SKM-1 (cell line): ENCODE data around the gene ATP2A1.
"Not testable (repeated sequence)": the region's sequence is repeated elsewhere in the genome, so short reads cannot be mapped to it uniquely, and the experiment has no call there.

Experiments
- DNase-seq: peaks from one replicate; lab custom pipeline; 2025; ENCODE audit not compliant: unreplicated experiment; lab: John Stamatoyannopoulos, UW

ATP2A1 gene

DNA sequence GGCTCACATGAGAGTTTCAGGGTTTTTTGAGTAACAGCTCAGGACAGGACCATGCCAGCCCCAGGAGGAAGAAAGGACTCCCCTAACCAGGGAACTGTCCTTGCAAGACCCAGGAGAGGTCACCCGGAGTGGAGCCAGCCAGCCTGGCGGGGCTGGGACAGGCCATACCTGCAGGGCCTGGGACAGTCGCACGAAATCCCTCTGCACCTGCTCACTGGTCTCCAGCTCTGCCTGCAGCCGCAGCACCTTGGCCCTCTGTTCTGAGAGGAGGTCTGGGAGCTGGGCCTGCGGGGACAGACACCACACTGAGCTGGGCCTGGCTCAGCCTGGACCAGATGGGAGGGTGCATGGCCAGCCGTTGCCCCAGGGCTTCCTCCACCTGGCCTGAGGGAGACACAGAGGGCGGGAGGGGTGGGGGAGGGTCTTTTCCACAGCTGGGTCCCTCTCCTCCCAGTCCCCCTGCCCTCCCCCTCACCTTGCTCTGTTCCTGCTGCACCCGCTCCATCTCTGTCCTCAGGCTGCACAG is 27.0 kb downstream of the ATP2A1 start:
- DNase-seq, result no peak

DNA sequence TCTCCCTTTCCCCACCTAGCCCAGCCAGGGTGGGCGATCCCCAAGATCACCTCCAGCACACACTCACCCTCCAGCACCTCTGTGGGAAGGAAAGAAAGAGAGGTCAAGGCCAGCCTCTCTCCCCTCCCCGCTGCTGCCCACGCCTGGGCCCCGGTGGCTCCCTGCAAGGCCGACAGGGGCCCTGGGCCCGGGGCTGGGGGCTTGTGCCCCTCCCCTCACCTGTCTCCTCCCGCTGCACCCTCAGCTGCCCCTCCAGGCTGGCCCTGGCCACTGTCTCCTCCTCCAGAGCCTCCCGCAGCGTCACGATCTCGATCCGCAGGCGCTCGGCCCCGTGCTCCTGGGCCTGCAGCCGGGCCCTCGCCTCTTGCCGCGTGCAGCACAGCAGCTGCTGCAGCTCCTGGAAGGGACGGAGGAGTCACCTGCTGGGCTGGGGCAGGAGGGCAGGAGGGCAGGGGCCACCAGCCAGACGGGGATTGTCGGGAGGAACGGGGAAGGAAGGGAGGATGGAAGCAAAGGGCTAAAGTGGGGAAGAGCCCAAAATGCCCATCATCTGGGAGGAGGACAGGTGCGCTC is 27.6 kb downstream of the ATP2A1 start:
- no peak for DNase-seq

DNA sequence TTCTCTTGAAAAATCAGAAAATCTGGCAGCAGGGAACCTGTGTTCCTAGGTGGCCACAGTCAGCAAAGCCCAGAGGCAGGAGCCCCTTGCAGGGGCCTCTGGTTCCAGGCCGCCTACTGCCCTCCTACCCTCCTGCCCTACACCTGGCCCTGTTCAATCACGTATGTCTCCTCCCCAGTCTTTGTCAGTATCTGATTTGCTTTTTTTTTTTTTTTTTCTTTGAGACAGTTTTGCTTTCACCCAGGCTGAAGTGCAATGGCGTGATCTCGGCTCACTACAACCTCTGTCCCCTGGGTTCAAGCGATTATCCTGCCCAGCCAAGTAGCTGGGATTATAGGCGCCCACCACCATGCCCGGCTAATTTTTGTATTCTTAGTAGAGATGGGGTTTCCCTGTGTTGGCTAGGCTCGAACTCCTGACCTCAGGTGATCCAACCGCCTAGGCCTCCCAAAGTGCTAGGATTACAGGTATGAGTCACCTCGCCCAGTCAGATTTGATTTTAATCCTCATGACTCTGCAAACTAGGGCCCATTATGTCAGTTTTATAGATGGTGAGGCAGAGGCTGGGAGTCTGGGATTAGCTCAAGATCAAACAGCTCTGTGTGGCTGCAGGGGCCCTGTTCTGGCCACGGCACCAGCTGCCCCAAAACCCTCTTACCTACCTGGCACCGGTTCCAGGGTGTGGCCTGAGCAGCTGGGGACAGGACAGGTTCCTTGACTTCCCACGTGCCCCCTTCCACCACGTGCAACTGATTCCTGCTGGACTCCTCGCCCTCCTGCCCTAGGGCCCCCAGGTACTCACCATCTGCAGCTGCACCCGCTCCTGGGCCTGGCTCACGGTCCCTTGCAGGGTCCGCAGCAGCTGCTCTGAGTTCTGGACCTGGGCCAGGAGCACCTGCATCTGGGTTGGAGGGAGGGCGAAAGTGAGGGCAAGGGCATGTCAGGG is 32.1 kb downstream of the ATP2A1 start:
- no peak for DNase-seq

DNA sequence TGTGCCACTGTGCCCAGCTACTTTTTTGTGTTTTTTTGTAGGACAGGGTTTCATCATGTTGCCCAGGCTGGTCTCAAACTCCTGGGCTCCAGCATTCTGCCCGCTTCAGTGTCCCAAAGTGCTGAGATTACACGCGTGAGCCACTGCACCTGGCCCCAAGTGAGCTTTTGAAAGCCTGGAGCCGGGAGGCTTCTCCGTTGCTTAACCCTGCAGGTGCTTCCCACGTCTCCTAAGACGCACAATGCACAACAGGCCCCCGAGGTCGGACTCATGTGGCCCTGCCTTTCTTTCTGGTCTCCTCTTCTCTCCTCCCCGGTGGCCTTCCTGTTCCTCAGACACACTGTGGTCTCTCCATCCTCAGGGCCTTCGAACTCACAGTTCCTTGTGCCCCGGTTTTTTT is 34.3 kb downstream of the ATP2A1 start:
- DNase-seq, result no peak

DNA sequence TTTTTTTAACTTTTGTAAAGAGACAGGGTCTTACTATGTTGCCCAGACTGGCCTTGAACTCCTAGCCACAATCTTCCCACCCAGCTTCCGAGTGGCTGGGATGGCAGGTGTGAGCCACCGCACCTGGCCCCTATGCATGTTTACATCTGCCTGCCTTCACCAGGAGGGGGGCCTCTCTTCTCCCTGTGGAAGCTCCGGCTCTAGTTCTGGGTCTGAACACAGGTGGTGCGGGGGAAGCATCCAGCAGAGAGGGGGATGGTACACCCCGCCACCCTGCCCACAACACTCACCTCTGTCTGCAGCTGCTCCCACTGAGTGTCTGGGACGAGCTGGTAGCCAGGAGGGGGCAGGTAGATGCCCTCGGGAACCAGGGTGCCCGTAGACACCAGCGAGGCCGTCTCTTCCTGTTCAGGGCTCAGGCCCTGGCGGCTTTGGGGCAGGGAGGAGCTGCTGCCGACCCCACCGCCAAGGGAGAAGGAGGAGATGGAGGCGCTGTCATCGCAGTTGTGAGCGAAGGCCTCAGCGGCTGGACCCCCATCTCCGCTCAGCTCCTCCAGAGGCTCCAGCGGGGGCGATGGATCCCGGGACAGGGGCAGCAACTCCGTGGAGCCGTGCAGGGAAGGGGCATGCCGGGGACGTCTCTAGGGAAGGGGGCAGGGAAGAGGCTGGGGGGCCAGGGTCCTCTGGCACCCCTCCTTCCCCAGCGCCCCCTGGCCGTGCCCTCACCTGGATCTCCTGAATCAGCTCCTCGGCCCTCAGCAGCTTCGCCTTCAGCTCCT is 35.8 kb downstream of the ATP2A1 start:
- no peak for DNase-seq

DNA sequence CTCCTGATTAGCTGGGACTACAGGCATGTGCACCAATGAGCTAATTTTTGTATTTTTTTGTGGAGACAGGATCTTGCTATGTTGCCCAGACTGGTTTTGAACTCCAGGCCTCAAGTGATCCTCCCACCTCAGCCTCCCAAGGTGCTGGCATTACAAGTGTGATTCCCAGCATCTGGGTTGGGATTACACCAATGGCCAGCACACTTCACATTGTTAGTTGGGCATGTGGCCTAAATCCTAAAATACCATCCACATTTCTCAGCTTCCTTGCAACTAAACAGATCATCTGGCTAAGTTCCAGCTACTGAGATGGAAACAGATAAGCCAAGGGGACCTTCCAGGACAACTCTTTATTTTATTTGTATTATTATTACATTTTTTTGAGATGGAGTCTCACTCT is 36.9 kb downstream of the ATP2A1 start:
- no peak for DNase-seq

DNA sequence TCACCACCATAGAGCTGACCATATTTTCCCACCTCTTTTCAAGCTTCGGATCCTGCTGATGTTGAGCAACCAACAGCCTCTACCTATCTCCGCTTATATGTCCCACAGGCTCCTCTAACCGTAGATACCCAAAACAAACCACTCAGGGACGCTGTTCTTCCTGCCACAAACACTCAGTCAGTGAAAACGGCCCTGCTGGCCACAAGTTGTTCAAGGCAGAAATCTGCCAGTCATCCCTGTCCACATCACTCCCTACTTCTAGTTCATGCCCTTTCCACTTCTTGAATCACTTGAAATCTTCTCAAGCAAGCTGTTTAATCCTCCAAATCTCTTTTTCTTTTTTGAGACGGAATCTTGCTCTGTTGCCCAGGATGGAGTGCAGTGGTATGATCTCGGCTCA is 38.8 kb downstream of the ATP2A1 start:
- no peak for DNase-seq

DNA sequence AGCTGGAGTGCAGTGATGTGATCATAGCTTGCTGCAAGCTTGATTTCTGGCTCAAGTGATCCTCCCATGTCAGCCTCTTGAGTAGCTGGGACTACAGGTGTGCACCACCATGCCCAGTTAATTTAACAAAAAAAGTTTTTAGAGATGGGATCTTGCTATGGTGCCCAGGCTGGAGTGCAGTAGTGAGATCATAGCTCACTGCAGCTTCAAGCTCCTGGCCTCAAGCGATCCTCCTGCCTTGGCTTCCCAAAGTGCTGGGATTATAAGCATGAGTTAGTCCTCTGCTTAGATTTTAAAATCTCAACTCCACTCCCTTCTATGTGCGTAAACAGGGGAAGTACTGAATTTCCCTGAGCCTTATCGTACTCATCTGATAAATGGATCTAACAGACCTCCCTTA is 40.4 kb downstream of the ATP2A1 start:
- no peak for DNase-seq

DNA sequence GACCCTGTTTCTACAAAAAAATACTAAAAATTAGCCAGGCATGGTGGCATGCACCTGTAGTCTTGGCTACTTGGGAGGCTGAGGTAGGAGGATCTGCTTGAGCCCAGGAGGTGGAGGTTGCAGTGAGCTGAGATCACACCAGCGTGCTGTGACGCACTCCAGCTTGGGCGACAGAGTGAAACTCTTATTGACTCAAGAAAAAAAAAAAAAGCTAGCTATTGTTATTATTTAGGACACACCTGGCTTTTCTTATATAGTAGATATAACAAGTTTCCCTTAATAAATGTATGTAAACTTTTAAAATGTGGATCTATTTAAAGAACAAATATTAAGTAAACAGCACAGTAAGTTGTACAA is 44.9 kb downstream of the ATP2A1 start:
- DNase-seq, result no peak

DNA sequence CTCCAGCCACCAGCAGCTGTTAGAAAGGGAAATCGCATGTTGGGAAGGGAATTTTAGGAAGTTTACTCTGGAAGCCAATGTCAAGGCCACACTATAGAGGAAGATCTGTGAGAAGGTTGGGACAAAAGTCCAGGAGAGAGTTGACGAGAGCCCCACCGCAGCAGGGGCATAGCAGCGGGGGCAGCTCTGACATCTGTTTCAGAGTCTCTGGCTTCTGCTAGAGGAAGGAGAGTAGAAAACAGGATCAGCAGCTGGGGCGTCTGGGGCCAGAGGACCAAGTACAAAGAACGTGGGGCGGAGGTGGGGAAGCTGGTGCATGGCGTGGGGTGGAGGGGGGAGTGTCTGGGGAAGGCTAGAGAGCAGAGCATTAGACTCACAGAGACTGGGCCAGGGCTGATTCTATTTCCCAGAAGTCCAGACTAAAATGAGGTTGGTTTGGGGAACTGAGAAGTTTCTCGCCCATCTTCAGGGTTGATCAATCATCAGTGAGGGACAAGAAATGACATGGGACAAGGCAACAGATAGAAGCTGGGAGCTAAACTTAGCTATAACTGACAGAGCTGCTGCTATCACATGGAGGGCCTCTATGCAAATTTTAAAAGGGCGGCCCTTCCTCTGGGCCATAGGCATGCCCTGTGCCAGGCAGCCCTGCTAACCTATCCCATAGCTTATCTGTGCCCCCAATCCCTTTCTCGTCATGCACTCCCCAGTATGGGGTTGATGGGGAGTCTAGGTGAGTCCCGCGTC is 45.5 kb downstream of the ATP2A1 start:
- DNase-seq, result no peak

DNA sequence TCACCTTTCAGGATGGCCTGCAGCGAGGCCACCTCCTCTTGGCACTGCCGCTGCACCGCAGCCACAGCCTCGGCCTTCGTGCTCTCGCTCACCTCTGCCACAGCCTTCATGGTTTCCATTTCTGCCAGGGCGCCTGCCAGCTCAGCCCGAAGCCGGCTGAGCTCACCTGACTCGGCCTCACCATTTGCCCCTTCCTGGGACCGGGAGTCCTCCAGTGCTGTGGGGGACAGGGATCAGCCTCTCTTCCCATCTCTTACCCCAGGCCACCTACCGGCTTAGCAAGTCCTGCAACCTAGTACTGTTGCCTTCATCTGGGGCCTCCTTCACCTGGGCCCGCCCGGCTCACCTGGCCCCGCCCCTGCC is 46.1 kb downstream of the ATP2A1 start:
- DNase-seq, result no peak

DNA sequence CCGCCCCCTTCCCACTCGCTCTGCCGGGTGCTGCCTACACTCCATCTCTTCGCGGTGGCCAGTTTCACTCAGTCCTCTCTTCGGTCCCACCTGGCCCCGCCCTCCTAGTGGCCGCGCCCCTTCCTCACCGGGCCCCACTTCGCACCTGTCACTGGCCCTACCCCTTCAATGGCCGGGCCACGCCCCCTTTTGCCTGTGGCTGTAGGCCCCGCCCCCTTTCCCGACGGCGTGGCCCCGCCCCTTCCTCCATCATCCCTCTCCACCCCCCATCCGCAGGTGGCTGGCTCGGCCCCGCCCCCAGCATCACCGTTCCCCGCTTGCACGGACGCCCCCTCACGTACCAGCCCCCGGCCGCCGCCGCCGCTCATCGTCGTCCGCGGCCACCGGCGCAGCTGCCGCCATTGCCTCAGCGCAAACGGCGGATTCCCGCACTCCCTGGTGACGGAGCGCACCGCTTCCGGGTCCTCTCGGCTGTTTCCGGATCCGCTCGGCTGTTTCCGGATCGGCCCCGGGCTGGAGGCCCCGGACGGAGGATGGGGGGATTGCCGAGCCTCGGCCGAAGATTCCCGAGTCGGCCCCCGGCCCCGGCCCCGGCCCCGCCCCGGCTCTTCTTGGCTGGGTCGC is 46.6 kb downstream of the ATP2A1 start, which contains the start of gene RABEP2:
TSS of gene RABEP2 (minus strand) at position 477 of the 624 bp plus-strand sequence. CDS start at position 402, 75 bp downstream.
- DNase-seq, result peak; percentile 72

DNA sequence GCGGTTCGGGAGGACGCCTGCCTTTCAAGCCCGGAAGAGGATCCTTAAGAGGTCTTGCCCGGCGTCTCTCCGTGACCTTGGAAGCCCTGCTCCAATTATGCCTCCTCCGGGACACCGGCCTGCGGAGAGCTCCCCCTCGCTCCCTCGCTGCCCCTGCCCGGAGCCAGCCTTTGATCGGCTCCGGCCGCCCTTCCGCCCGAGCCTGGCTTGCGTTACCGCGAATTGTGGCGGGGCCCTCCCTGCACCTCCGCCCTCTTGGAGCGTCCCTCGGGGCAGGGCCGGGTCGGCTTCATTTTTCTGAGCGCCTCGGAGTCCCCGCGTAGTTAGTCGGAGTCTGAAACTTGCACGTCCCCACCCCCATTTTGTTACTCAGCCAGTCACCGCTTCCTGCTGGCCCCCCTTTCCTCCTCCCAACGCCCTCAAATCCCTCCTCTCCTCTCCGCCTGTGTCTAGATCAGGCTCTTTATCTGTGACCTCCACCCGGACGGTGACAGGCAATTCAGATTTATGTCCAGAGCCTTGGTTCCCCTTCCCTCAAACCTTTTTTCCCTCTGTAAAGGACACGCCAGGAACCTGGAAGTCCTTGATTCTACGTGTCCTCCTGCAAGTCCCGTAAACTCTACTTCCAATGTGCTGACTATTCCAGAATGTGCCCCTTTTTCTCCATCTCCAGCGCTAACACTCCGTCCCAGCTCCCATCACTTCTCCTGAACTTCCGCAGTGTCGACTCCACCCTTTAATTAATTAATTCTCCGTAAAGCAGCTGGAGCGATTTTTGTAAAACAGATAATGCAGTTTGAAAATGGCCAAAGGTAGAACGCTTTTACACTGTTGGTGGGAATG is 47.3 kb downstream of the ATP2A1 start:
- peak; percentile 72 for DNase-seq

DNA sequence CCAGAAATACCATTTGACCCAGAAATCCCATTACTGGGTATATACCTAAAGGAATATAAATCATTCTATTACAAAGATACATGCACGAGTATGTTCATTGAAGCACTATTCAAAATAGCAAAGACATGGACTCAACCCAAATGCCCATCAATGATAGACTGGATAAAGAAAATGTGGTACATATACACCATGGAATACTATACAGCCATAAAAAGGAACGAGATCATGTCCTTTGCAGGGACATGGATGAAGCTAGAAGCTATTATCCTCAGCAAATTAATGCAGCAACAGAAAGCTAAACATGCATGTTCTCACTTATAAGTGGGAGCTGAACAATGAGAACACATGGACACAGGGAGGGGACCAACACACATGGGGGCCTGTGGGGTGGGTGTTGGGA is 48.0 kb downstream of the ATP2A1 start:
- not testable (repeated sequence) for DNase-seq

DNA sequence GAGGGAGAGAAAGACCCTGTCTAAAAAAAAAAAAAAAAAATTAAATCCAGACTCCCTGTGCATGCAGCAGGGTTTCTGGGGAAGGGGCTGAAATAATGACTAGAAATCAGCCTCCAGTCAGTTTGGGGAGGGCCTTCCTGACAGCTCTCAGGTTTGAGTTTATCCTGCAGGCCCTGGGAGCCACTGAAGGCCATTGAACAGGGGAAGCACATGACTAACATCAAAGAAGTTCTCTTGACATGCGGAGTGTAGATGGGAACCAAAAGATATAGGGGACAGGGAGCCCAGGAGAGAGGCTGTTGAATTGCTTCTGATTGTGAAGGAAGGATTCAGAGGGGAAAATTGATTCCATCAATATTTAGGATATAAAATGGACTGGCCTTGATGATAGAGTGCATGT is 49.5 kb downstream of the ATP2A1 start:
- no peak for DNase-seq

DNA sequence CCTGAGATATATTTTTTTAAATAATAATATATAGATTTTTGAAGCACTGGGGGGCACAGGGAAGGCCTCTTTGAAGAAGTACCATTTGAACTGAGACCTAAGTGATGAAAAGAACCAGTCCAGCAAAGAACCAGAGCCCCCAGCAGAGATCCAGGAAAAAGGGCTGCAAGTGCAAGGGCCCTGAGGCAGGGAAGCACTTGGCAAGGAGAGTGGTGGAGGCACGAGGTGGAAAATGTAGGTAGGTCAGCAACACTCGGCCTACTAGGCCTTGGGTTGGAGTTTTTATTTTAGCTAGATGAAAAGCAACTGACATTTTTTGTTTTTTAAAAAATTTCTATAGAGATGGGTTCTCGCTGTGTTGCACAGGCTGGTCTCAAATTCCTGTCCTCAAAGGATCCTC is 51.9 kb downstream of the ATP2A1 start:
- no peak for DNase-seq

DNA sequence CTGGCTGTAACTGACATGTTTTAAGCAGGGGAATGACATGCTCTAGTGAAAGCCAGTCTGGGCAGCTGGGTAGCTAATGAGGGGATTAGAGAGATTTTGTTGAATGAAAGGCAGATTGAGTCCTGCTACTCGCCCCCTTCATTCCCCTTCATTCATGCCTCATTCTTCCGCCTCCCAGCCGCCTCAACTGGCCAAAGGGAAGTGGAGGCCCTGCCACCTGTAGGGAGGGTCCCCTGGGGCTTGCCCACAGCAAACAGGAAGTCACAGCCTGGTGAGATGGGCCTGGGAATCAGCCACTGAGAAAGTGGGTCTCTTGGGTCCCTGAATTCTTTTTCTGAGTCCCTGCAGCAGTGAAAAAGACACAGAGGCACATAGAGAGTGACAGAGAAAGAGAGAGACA is 52.4 kb downstream of the ATP2A1 start:
- no peak for DNase-seq

DNA sequence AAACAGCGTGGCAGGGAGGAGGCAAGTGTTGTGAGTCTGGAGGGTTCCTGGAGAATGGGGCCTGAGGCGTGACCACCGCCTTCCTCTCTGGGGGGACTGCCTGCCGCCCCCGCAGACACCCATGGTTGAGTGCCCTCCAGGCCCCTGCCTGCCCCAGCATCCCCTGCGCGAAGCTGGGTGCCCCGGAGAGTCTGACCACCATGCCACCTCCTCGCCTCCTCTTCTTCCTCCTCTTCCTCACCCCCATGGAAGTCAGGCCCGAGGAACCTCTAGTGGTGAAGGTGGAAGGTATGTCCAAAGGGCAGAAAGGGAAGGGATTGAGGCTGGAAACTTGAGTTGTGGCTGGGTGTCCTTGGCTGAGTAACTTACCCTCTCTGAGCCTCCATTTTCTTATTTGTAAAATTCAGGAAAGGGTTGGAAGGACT is 53.5 kb downstream of the ATP2A1 start, which contains the start of gene CD19:
TSS of gene CD19 (plus strand) at position 171 of the 425 bp plus-strand sequence. CDS start at position 201, 30 bp downstream.
- no peak for DNase-seq
